Spleen (tissue), 7 donors: ENCODE measurements around the gene VSIG8.

Source experiments
- CTCF ChIP-seq, 11 experiments: fragments of 200-600 bp in 7 of 11; fragments of 450-650 bp in 4 of 11; sonication (generic) in 4 of 11; IDR thresholded peaks in 8 of 11; conservative IDR thresholded peaks in 3 of 11; 1 replicate in 7 of 11; 2 replicates in 4 of 11; pipeline versions ENCODE4 v1.4.0 to v1.8.0; 2016 to 2021; ENCODE audit warnings: antibody characterized with exemption in 11 of 11, inconsistent platforms in 4 of 11, mild to moderate bottlenecking in 1 of 11
- POLR2A ChIP-seq, 3 donors: fragments of 450-650 bp; IDR thresholded peaks; one replicate each; pipeline ENCODE4 v1.5.1; 2017; ENCODE audit warnings: antibody characterized with exemption in 3 of 3, mild to moderate bottlenecking in 1 of 3
- POLR2AphosphoS5 ChIP-seq, 3 donors: sonication (generic); formaldehyde crosslinking; IDR thresholded peaks; one replicate each; pipeline ENCODE4 v1.5.1; 2017; ENCODE audit warnings: antibody characterized with exemption in 3 of 3
- donor health status: DM: no; HTN: no; CAD: no; lungs with moderate emphysema.
- donor health status: DM: no; HTN: no; CAD: no.
- donor health status: DM: no; HTN: no; CAD: no.

DNA sequence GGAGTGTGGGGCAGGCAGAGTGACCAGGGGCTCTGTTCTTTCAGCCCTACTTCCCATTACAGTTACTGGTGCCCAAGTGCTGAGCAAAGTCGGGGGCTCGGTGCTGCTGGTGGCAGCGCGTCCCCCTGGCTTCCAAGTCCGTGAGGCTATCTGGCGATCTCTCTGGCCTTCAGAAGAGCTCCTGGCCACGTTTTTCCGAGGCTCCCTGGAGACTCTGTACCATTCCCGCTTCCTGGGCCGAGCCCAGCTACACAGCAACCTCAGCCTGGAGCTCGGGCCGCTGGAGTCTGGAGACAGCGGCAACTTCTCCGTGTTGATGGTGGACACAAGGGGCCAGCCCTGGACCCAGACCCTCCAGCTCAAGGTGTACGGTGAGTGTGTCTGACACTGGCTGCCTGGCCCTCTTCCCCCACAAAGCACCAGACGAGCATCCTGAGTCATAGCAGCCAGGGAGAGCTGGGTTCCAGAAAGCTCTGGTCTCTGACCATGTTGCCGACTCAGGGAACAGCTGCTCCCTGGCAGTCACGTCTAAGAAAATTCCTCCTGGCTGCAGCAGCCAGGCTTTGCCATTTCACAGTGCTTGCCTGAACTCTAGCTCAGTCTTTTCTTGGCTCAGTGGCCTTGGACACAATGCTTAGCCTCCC lies 32.5 kb downstream of the VSIG8 start:
- TF ChIP-seq CTCF (IDR thresholded peaks at IDR 0.05 in 8 of 11, conservative IDR thresholded peaks at IDR 0.05 in 3 of 11) (no peak), POLR2A (IDR thresholded peaks at IDR 0.05) (no peak), POLR2AphosphoS5 (IDR thresholded peaks at IDR 0.05) (no peak)
